Calu3 (cell line): Measurements from ENCODE around the gene CD81. TPM values are rescaled to one million over a fixed set of nuclear protein-coding genes. Genes with fewer than 3 reads are reported as not detected.

Experiments used
- BruUV-seq: library from RNA; stranded (reverse); fragments of 400-500 nt; replicated peaks from 2 replicates; lab custom pipeline; 2021; lab: Mats Ljungman, UMichigan
- CTCF ChIA-PET: fragments of 300-600 bp; sonication (Branson Sonifier 250); formaldehyde crosslinking; loops from one replicate; lab custom pipeline; 2022; ENCODE audit warnings: antibody characterized with exemption; lab: Charles Lee
- DNase-seq: peaks from one replicate; pipeline ENCODE4 v3.0.0; 2022
- H3K27ac Mint-ChIP-seq: one replicate; pipeline ENCODE4 v1.8.0; 2022; ENCODE audit warnings: mixed read lengths; ENCODE audit not compliant: unreplicated experiment
- H3K27me3 Mint-ChIP-seq: one replicate; pipeline ENCODE4 v1.8.0; 2022; ENCODE audit warnings: mixed read lengths; ENCODE audit not compliant: unreplicated experiment
- H3K36me3 Mint-ChIP-seq: one replicate; pipeline ENCODE4 v1.8.0; 2022; ENCODE audit warnings: mild to moderate bottlenecking, moderate library complexity, mixed read lengths; ENCODE audit not compliant: insufficient read depth, unreplicated experiment
- H3K4me1 Mint-ChIP-seq: one replicate; pipeline ENCODE4 v1.8.0; 2022; ENCODE audit warnings: mild to moderate bottlenecking, low read depth, mixed read lengths; ENCODE audit not compliant: unreplicated experiment
- H3K4me3 Mint-ChIP-seq: one replicate; pipeline ENCODE4 v1.8.0; 2022; ENCODE audit warnings: mild to moderate bottlenecking, low read depth, moderate library complexity, mixed read lengths; ENCODE audit not compliant: unreplicated experiment
- H3K9me3 Mint-ChIP-seq: one replicate; pipeline ENCODE4 v1.8.0; 2022; ENCODE audit warnings: low read depth, mixed read lengths; ENCODE audit not compliant: unreplicated experiment
- CTCF ChIP-seq: fragments of 200-600 bp; IDR thresholded peaks from one replicate; pipeline ENCODE4 v1.8.0; 2022; ENCODE audit warnings: antibody characterized with exemption; ENCODE audit not compliant: unreplicated experiment
- intact Hi-C: fragments of 100-400 bp; cut with micrococcal nuclease; formaldehyde crosslinking; loops from one replicate; pipeline ENCODE4 v1.10.0; 2022; ENCODE audit not compliant: unreplicated experiment
- total RNA-seq: library from RNA; stranded (reverse); gene quantifications from 2 replicates; pipeline ENCODE4 v1.2.3, GENCODE V29; 2022

The CD81 gene
- total RNA-seq, 1 experiment from 2014 or later, result 283 TPM

- Mint-ChIP-seq H3K9me3 (no peaks in the 10 kb centered on the region), H3K27ac (no peak overlapping the region), H3K36me3 (peaks cover 28% of the 10 kb centered on the region), H3K27me3 (peaks cover 47% of the 10 kb centered on the region), H3K4me3 (no peak overlapping the region), H3K4me1 (no peaks in the 10 kb centered on the region)
- no TSS peak for BruUV-seq
- intact Hi-C loops, result no loop called here
- DNase-seq, result no peak
- no peak for TF ChIP-seq CTCF
- CTCF ChIA-PET, result no interaction called here
These were observed 29.8 kb downstream of the CD81 start for GRCh38 chr11:2406878-2407410.

DNA sequence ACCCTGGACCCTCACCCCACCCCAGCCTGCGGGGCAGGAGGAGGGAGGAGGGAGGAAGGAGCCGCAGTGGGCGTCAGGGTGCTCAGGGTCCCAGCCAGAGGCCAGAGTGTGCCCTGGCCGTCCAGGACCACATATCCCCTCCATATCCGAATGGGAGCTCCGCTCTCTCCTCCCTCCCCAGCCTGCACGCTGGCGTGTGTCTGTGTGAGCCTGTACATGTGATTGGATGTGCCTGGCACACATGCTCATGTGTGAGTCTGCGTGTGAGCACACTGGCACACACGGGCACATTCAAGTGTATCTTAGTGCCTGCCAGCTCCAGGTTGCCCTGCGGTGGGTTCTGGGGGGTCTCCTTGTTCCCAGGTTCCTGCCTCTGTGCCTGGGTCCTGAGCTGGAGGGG, 31.6 kb downstream of the CD81 start:
- intact Hi-C loops, result no loop called here
- no peak overlapping the region for H3K27ac Mint-ChIP-seq
- DNase-seq, result no peak
- H3K9me3 Mint-ChIP-seq, result no peaks in the 10 kb centered on the region
- no TSS peak for BruUV-seq
- no peaks in the 10 kb centered on the region for H3K4me1 Mint-ChIP-seq
- H3K4me3 Mint-ChIP-seq, result no peak overlapping the region
- H3K36me3 Mint-ChIP-seq, result peaks cover 13% of the 10 kb centered on the region
- CTCF ChIA-PET, result interaction anchor here (0.6 to 2.4 kb wide), 2 partner anchors 10 to 11 kb away, joined by 4 to 8 read pairs; no protein-coding TSS in a partner anchor
- H3K27me3 Mint-ChIP-seq, result peaks cover 47% of the 10 kb centered on the region
- TF ChIP-seq CTCF, result no peak

GRCh38 chr11:2409126-2409525, 32.0 kb downstream of the CD81 start:
- no peak overlapping the region for H3K27ac Mint-ChIP-seq
- no peak for TF ChIP-seq CTCF
- no peak overlapping the region for H3K4me3 Mint-ChIP-seq
- CTCF ChIA-PET, result interaction anchor here (0.6 to 2.4 kb wide), 2 partner anchors 10 to 11 kb away, joined by 4 to 8 read pairs; no protein-coding TSS in a partner anchor
- intact Hi-C loops, result no loop called here
- no peaks in the 10 kb centered on the region for H3K4me1 Mint-ChIP-seq
- BruUV-seq, result no TSS peak
- H3K27me3 Mint-ChIP-seq, result peaks cover 47% of the 10 kb centered on the region
- no peak for DNase-seq
- peaks cover 13% of the 10 kb centered on the region for H3K36me3 Mint-ChIP-seq
- no peaks in the 10 kb centered on the region for H3K9me3 Mint-ChIP-seq

- no TSS peak for BruUV-seq
- H3K9me3 Mint-ChIP-seq, result no peaks in the 10 kb centered on the region
- TF ChIP-seq CTCF, result no peak
- H3K4me3 Mint-ChIP-seq, result no peak overlapping the region
- CTCF ChIA-PET, result interaction anchor here (2.4 kb wide), 1 partner anchor 10 kb away, joined by 8 read pairs; no protein-coding TSS in a partner anchor
- H3K36me3 Mint-ChIP-seq, result peaks cover 9% of the 10 kb centered on the region
- H3K4me1 Mint-ChIP-seq, result no peaks in the 10 kb centered on the region
- peaks cover 47% of the 10 kb centered on the region for H3K27me3 Mint-ChIP-seq
- intact Hi-C loops, result no loop called here
- H3K27ac Mint-ChIP-seq, result no peak overlapping the region
- DNase-seq, result no peak
These were observed 32.7 kb downstream of the CD81 start for GRCh38 chr11:2409611-2410468.
